NCI-H748 treated with DMSO at 0.1 percent for 48 hours (cell line): ENCODE results near the gene CYP39A1.

Source experiments
- DNase-seq: peaks from one replicate; lab custom pipeline; 2025; lab: John Stamatoyannopoulos, UW

CYP39A1 gene

DNA sequence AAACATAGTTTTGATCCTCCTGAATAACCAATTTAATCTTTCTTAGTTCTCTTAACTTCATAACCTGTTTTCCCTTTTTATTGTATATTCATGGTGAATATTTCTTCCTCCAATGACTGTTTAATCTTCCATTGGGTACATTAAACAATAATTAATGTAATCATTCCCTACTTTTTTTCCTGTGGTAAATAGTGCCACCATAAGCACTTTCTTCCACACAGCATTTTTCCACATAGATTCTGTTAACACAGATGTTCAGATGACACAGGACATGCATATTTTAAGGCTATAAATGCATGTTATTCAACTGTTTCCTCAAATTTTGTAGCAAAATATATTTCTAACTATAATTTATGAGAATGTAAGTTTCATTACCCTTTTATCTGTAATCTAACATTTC is 61.9 kb downstream of the CYP39A1 start:
- DNase-seq: no peak

DNA sequence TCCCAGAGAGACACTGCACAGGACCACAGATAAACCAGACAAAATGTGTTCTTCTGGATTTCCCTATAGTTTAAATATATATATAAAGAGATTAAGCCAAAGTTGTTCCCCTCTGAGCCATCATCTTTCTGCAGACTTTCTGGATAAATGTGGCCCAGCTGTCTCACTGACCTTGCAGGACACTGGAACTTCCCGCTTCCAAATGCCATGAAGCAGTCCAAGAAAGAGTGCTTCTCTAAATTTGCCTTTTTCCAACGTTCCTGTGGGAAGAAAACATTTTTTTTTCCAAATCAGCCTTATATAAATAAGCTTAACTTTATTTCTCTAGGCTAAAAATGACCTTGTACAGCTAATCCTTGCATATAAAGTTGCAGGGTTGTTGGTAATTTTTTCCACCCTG is 65.7 kb downstream of the CYP39A1 start:
- no peak for DNase-seq

GRCh38 chr6:46584586-46584985 is 68.0 kb downstream of the CYP39A1 start:
- DNase-seq: no peak

GRCh38 chr6:46583721-46584120 is 68.9 kb downstream of the CYP39A1 start:
- DNase-seq: no peak

DNA sequence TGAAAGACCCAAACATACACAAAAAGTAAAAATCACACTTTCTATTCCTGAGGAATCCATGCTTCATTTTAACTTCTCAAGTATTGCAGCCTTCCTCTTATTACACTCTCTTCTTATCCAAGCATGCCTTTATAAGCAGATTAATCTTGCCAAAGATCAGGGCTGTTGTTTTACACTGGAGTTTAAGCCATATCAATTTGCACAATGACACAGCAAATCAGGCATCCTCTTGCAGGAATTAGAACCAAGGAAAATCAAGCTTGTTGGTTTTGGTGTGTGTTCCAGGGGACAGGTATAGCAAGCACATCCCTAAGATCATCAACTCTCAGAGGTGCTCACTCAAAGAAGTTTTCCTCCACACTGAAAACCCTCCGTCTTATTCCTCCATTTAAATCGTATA is 69.5 kb downstream of the CYP39A1 start:
- no peak for DNase-seq

DNA sequence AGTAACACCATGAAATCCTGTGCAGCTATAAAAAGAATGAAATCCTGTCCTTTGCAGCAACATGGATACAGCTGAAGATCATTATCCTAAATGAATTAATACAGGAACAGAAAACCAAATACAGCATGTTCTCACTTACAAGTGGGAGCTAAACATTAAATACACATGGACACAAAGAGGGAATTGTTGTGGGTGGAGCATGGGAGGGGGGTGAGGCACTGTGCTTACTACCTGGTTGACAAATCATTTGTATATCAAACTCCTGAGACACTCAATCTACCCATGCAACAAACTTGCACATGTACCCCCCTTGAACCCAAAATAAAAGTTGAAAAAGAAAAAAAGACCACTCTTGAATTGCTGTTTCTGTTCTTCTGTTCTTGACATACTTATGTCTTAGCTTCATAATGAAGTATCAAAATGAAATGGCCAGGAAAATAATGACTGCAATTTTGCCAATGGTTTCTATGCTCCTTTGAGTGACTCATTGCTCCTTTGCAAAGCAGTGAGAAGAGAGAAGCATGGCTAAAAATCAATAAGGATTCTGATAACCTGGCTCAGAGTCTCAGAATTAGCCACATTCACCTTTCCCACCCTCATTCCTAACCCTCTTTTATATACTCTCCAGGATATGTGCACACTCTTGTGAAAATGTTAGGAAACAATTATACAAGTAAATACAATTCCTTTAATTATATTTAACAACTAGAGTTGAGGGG is 71.0 kb downstream of the CYP39A1 start:
- DNase-seq: no peak

DNA sequence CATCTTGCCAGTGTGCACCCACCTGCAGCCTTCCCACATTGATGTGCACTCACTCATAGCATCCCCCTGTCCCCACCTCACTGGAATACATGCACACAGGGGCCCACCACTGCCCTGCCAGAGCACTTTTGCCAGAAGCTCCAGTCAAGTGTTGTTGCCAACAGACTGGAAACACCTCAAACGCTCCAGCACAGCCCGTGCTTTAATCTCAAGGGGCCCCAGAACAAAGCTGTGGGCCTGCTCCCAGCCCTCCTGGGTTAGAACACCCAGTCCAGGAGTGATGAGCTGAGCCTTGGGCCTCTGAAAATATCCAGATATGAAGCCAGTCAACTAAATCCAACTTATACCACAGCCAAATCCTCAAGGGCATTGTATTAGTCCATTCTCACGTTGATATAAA is 77.1 kb downstream of the CYP39A1 start:
- no peak for DNase-seq

- DNase-seq: no peak
Observed at GRCh38 chr6:46573140-46573539, 79.5 kb downstream of the CYP39A1 start.

DNA sequence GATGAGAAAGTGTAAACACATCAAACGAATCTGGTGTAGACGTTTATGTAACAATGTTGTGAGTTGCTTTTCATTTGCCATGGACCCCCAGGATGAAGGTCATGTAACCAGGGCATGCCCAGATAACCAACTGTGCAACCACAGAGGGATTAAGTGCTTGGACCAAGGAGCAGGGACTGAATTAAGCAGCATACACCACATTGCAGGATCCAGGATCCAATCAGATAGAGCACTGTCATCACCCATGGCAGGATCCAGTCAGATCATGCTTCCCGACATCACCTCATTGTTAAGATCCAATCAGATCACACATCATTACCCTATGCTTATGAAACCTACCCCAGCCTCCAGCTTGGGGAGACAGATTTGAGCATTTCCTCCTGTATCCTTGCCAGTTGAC is 87.1 kb downstream of the CYP39A1 start:
- no peak for DNase-seq

DNA sequence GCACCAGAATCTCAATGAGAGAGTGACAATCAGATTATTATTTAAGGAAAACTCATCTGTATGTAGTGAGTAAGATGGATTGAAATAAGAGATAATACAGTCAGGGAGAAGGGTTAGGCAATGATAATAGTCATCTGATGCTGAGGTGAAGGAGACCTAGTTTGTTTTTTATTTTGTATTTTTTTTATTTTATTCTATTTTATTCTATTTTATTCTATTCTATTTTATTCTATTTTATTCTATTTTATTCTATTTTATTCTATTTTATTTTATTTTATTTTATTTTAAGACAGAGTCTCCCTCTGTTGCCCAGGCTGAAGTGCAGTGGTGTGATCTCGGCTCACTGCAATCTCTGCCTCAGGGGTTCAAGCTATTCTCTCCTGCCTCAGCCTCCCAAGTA is 88.7 kb downstream of the CYP39A1 start:
- no peak for DNase-seq

- DNase-seq: no peak
Observed at GRCh38 chr6:46556053-46556452, 96.6 kb downstream of the CYP39A1 start.

DNA sequence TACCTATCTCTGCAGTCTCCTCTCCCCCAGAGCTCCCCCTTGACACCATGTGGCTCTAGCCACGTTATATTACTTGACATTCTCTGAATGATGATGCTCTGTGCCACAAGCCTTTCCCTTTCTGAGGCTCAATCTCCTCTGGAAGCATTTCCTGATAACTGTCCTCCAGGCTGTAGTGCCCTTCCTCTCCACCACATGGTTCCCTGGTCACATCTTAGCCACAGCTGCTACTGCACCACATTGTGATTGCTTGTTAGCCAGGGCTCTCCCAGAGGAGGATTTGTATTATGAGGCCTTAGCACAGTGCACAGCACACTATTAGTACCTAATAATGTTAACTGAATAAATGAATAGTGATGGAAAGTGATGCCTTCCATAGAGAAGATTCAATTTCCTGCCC is 97.5 kb downstream of the CYP39A1 start:
- no peak for DNase-seq

DNA sequence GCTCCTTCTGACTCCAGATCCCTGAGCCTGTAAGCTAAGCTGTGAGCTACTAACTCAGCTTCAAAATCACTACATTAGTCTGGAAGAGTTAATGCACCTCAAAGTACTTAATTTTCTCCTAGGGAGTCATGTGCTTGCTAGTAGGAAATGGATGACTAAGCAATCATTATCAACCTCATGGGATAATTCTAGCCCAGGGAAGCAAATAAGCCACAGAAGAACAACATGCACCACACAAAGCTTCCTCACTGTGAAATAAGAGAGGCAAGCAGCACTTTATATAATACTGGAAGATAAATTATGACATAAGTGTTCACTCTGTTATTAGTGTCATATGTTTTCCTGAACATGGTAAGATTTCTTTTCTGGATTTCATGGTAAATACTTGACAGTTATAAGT is 103.5 kb downstream of the CYP39A1 start:
- no peak for DNase-seq

- DNase-seq: no peak
Observed at GRCh38 chr6:46541556-46541955, 111.1 kb downstream of the CYP39A1 start.

DNA sequence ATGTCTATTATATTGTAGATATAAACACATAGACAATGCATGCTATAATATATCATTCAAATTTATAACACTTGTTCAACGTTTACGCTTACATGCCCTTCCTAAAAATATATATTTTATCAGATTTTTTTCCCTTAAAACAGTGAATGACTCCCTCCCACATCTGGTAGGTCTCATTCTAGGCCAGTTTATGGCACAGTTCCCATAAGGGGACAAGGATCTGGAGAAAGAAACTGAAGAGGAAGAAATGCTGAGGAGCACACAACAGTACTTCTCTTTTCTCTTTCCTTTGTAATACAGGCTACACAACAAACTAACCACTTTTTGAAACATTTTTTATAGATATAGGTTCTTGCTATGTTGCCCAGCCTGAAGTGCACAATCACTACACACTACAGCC is 112.8 kb downstream of the CYP39A1 start:
- DNase-seq: no peak

- DNase-seq: no peak
Observed at GRCh38 chr6:46538800-46539480, 113.7 kb downstream of the CYP39A1 start.

GRCh38 chr6:46530896-46531295 is 121.7 kb downstream of the CYP39A1 start:
- no peak for DNase-seq

GRCh38 chr6:46528961-46529750 is 123.5 kb downstream of the CYP39A1 start:
- no peak for DNase-seq

DNA sequence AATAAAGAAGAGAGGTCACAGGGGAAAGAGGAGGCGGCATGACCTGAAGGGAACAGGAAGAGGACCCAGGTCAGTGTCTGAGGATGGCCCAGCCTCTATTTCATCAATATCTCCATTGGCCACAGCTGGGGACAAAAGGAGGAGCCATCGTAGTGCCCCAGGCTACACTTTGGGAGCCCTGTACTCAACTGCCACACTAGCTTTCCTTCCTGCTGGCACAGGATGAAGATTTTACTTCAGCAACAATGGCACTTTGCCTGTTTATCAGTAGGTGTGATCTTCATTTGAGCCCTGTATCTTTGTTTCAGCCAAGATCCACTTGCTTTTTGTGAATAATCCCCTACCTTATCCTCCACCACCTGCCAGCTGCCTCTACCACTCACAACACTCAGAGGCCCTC is 126.0 kb downstream of the CYP39A1 start:
- DNase-seq: no peak

DNA sequence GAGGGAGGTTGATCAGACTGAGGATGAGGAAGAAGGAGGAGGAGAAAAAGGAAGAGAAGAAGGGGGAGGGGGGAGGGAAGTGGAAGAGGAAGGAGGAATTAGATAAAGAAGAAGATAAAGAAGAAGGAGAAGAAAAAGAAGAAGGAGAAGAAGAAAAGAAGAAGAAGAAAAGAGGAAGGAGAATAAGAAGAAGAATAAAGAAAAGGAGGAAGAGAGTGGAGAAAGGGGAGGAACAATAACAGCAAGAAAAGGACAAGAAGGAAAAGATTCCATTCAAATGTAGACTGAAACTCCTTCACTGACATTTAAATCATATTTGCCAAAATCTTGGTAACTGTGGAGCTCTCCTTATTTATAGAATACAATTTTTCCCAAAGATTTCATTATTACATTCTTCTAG is 127.0 kb downstream of the CYP39A1 start:
- DNase-seq: no peak

GRCh38 chr6:46521464-46521971 is 131.1 kb downstream of the CYP39A1 start:
- no peak for DNase-seq

DNA sequence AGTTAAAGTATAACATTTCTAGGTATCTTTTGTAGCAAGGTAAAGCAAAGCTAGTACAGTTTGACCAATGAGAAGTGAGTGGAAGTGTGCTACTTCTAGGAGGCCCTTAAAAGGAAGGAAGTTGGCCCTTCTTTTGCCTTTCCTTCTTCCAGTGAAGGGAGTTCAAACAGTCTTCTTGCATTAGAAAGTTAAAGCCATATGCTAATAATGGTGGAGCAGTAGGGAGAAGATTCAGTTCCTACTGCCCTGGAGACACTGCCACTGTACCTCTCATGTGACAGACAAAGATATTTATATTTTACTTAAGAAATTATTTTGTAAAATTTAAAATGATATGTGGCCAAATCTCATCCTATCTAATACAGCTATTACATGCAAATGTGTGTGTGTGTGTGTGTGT is 135.4 kb downstream of the CYP39A1 start:
- DNase-seq: no peak

- no peak for DNase-seq
Observed at GRCh38 chr6:46513533-46513932, 139.1 kb downstream of the CYP39A1 start.
